Coronary artery (tissue), 2 donors: ENCODE measurements around the gene EFHD2.
A peak's percentile ranks its signal among the peaks of the same experiment; 100 is the strongest.
"Not testable (repeated sequence)": the region's sequence is repeated elsewhere in the genome, so short reads cannot be mapped to it uniquely, and the experiment has no call there.

Experiments used
- DNase-seq: peaks from one replicate; pipeline ENCODE4 v3.0.0-alpha.2; 2017; ENCODE audit warnings: low spot score
- H3K27ac ChIP-seq, 2 donors: fragments of 200-600 bp; sonication (generic); one replicate each; pipeline ENCODE4 v1.5.1; 2016 to 2019
- H3K4me3 ChIP-seq: fragments of 200-600 bp; sonication (generic); 2 replicates; pipeline ENCODE4 v1.5.1; 2016; ENCODE audit warnings: mild to moderate bottlenecking, moderate library complexity
- TF ChIP-seq, protein P1 (sequence below): fragments of 200-600 bp; sonication (generic); IDR thresholded peaks from one replicate; pipeline ENCODE4 v1.5.1; 2019; ENCODE audit warnings: antibody characterized with exemption

The EFHD2 gene

DNA sequence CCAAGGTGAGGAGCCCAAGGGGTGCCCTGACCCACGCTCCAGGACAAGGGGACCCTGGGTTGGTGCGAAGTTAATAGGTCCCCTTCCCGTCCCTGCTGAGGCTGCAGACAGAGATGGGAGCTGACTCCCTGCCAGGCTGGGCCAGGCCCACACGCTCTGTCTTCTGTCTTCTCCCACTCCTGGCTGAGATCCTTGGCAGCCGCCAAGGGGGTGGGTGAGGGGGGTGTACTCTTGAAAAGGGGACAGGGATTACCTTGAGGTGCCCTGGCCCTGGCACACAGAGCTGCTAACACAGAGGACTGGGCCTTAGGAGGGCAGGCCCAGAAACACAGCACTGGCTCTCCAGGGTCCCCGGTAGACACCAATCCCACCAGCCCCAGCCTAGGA lies 17.6 kb downstream of the EFHD2 start:
- Histone ChIP-seq H3K27ac (no peak overlapping the region), H3K4me3 (no peak overlapping the region)
- TF ChIP-seq, protein P1, sequence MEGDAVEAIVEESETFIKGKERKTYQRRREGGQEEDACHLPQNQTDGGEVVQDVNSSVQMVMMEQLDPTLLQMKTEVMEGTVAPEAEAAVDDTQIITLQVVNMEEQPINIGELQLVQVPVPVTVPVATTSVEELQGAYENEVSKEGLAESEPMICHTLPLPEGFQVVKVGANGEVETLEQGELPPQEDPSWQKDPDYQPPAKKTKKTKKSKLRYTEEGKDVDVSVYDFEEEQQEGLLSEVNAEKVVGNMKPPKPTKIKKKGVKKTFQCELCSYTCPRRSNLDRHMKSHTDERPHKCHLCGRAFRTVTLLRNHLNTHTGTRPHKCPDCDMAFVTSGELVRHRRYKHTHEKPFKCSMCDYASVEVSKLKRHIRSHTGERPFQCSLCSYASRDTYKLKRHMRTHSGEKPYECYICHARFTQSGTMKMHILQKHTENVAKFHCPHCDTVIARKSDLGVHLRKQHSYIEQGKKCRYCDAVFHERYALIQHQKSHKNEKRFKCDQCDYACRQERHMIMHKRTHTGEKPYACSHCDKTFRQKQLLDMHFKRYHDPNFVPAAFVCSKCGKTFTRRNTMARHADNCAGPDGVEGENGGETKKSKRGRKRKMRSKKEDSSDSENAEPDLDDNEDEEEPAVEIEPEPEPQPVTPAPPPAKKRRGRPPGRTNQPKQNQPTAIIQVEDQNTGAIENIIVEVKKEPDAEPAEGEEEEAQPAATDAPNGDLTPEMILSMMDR: no peak
- DNase-seq: no peak

DNA sequence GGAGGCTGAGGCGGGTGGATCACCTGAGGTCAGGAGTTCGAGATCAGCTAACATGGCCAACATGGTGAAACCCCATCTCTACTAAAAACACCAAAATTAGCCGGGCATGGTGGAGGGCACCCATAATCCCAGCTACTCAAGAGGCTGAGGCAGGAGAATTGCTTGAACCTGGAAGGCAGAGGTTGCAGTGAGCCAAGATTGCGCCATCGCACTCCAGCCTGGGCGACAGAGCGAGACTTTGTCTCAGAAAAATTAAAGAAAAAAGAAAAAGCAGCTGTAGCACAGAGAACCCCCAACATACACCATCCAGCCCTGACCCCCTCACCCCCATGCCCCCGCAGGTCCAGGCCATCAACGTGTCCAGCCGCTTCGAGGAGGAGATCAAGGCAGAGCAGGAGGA lies 18.6 kb downstream of the EFHD2 start:
- H3K4me3 ChIP-seq, H3K27ac ChIP-seq, DNase-seq: not testable (repeated sequence)

GRCh38 chr1:15428815-15429435 lies 19.2 kb downstream of the EFHD2 start:
- Histone ChIP-seq H3K4me3 (no peak overlapping the region), H3K27ac (no peak overlapping the region)
- DNase-seq: no peak
- TF ChIP-seq, protein P1: no peak

- no peak overlapping the region for H3K27ac ChIP-seq
- H3K4me3 ChIP-seq: no peak overlapping the region
- TF ChIP-seq, protein P1: no peak
- DNase-seq: no peak
Observed at GRCh38 chr1:15429701-15430149, 20.0 kb downstream of the EFHD2 start.

DNA sequence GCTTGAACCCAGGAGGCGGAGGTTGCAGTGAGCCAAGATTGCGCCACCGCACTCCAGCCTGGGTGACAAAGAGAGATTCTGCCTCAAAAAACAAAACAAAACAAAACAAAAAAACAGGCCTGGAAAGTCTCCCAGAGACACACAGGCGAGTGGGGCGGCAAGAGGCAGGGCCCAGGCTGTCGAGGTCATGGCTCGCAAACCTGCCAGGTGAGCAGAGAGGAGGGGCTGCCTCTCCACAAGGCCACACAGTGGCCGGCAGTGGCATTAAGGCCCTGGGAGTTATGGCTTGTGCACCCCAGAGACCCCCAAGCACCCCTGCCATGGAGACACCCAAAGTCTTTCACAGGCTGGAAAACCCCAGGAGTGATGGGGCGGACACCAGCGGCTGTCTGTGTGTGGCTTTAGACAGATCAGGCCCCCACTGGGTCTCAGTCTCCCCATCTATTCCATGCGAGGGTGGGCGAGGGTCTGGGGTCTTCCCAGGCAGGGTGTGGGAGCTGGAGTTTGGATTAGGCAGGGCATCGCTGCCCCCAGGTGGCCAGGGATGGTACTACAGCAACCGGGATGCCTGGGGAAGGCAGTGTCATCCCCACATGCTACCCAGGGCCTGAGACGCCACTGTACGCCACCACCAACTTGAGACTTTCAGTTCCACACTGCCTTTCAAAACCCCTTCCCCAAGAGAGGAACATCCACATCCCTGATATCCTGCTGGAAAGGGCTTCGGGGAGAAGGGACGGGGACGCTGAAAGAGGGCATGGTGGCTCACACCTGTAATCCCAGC lies 21.3 kb downstream of the EFHD2 start:
- no peak for DNase-seq
- TF ChIP-seq, protein P1: peak; percentile 98
- no peak overlapping the region for H3K27ac ChIP-seq
- no peak overlapping the region for H3K4me3 ChIP-seq

DNA sequence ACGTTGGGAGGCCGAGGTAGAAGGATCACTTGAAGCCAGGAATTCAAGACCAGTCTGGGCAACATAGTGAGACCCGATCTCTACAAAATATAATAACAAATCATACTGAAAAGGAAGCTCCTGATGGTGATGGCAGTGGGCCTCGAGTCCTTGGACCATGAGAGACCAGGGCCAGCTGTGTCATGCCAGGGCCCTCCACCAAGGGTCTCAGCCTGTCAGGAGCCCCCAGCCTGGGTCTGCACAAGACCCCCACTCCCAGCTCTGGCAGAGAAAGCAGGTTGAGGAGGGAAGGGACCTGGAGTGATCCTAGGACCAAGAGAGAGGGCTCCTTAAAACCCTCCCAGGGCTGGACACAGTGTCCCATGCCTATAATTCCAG lies 21.9 kb downstream of the EFHD2 start:
- Histone ChIP-seq H3K4me3 (no peak overlapping the region), H3K27ac (no peak overlapping the region)
- TF ChIP-seq, protein P1: no peak
- DNase-seq: no peak

DNA sequence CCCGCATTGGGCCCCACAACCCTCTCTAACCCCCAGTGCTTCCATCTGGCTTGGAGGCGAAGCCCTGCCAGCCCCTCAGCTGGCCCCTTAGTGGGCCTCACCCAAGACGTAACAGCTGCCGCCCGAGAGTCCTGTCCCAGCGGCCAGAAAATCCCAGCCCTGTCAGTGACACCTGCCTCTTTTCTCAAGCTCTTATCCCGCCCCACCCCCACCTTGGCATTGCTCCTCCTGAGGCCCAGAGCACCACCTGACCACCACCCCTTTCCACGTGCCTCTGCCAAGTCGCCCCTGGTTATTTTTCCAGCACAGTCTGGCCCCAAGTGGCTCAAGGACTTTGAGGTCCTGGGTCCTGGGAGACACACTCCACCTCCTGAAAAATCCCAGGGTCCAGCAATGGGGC lies 22.6 kb downstream of the EFHD2 start:
- TF ChIP-seq, protein P1: no peak
- no peak for DNase-seq
- Histone ChIP-seq H3K4me3 (no peak overlapping the region), H3K27ac (no peak overlapping the region)
